Esophagus squamous epithelium (tissue), 5 donors: Measurements from ENCODE around the gene STYXL1. TPM values are rescaled to one million over a fixed set of nuclear protein-coding genes. Genes with fewer than 3 reads are reported as not detected.
A peak's percentile ranks its signal among the peaks of the same experiment; 100 is the strongest.

Experiments used
- DNase-seq: peaks from one replicate; lab custom pipeline; 2025; lab: John Stamatoyannopoulos, UW
- H3K27ac ChIP-seq, 4 donors: fragments of 200-600 bp; sonication (generic); one replicate each; pipeline ENCODE4 v1.5.1; 2016 to 2019; ENCODE audit warnings: mild to moderate bottlenecking in 1 of 4
- H3K27me3 ChIP-seq, 4 donors: fragments of 200-600 bp; sonication (generic); 1 replicate in 3 of 4; 2 replicates in 1 of 4; pipeline versions ENCODE4 v1.5.1 to v1.6.0; 2017 to 2021; ENCODE audit warnings: antibody characterized with exemption in 1 of 4
- H3K36me3 ChIP-seq, 3 donors: fragments of 200-600 bp; sonication (generic); one replicate each; pipeline ENCODE4 v1.5.1; 2016 to 2019
- H3K4me1 ChIP-seq, 3 donors: fragments of 200-600 bp; sonication (generic); one replicate each; pipeline ENCODE4 v1.5.1; 2017 to 2019
- H3K4me3 ChIP-seq, 4 donors: fragments of 200-600 bp; sonication (generic); 1 replicate in 3 of 4; 2 replicates in 1 of 4; pipeline ENCODE4 v1.5.1; 2016 to 2019; ENCODE audit warnings: mild to moderate bottlenecking in 2 of 4, moderate library complexity in 1 of 4
- H3K9me3 ChIP-seq, 3 donors: fragments of 200-600 bp; sonication (generic); one replicate each; pipeline ENCODE4 v1.5.1; 2016 to 2019
- POLR2A ChIP-seq, 4 donors: fragments of 450-650 bp; IDR thresholded peaks; one replicate each; pipeline ENCODE4 v1.6.1; 2017; ENCODE audit warnings: antibody characterized with exemption in 4 of 4, mild to moderate bottlenecking in 4 of 4, moderate library complexity in 3 of 4
- WGBS, 2 donors: methylation state at CpG; one replicate each; pipeline ENCODE4 v1.1.5; 2018; 5-methylcytosine and 5-hydroxymethylcytosine counted together
- intact Hi-C: fragments of 100-400 bp; cut with DNase I; formaldehyde crosslinking; loops from one replicate; pipeline ENCODE4 v1.15.0; 2022
- total RNA-seq, 4 donors: library from RNA; depleted of rRNA; stranded (reverse); fragments of >200 nt; gene quantifications; one replicate each; pipeline ENCODE4 v1.1.0, GENCODE V29; 2016
- TF ChIP-seq, protein P1 (sequence below), 6 experiments: fragments of 450-650 bp in 4 of 6; fragments of 200-600 bp in 2 of 6; sonication (generic) in 2 of 6; IDR thresholded peaks; one replicate each; pipeline ENCODE4 v1.5.1; 2016 to 2019; ENCODE audit warnings: antibody characterized with exemption in 6 of 6, mild to moderate bottlenecking in 4 of 6, moderate library complexity in 4 of 6
- donor health status: DM: yes; HTN: yes; CAD: no.

The STYXL1 gene
- total RNA-seq, 4 donors from 2014 or later: 19.3 to 45.7 (median 32.2) TPM

GRCh38 chr7:75995052-75995471 lies 52.7 kb downstream of the STYXL1 start:
- 15 to 53% methylated on average over 2 to 4 of the region's 11 CpGs for WGBS, 2 donors
- intact Hi-C loops: no loop called here
- H3K9me3 ChIP-seq: no peaks in the 10 kb centered on the region
- H3K27me3 ChIP-seq: no peaks in the 10 kb centered on the region
- DNase-seq: no peak
- H3K4me3 ChIP-seq: peak overlapping the region; percentile 85 to 97 (median 87)
- peak overlapping the region; percentile 90 to 98 (median 92) for H3K27ac ChIP-seq
- peaks cover 15 to 42% (median 16%) of the 10 kb centered on the region in 3 donors for H3K4me1 ChIP-seq
- TF ChIP-seq POLR2A (IDR thresholded peaks at IDR 0.05): no peak
- TF ChIP-seq, protein P1, sequence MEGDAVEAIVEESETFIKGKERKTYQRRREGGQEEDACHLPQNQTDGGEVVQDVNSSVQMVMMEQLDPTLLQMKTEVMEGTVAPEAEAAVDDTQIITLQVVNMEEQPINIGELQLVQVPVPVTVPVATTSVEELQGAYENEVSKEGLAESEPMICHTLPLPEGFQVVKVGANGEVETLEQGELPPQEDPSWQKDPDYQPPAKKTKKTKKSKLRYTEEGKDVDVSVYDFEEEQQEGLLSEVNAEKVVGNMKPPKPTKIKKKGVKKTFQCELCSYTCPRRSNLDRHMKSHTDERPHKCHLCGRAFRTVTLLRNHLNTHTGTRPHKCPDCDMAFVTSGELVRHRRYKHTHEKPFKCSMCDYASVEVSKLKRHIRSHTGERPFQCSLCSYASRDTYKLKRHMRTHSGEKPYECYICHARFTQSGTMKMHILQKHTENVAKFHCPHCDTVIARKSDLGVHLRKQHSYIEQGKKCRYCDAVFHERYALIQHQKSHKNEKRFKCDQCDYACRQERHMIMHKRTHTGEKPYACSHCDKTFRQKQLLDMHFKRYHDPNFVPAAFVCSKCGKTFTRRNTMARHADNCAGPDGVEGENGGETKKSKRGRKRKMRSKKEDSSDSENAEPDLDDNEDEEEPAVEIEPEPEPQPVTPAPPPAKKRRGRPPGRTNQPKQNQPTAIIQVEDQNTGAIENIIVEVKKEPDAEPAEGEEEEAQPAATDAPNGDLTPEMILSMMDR (IDR thresholded peaks at IDR 0.05): no peak
- peaks cover 0 to 44% (median 4%) of the 10 kb centered on the region in 3 donors for H3K36me3 ChIP-seq

- Histone ChIP-seq H3K27ac (peak within 1 kb of the TSS; percentile 90 to 98 (median 92)), H3K4me1 (peaks cover 16 to 47% (median 19%) of the 10 kb centered on the region in 3 donors), H3K9me3 (no peaks in the 10 kb centered on the region), H3K4me3 (peak within 1 kb of the TSS; percentile 85 to 97 (median 87)), H3K36me3 (peaks cover 0 to 38% (median 4%) of the 10 kb centered on the region in 3 donors), H3K27me3 (no peaks in the 10 kb centered on the region)
- TF ChIP-seq, protein P1 (IDR thresholded peaks at IDR 0.05): peak in 4 of 6 experiments; percentile 8 to 31 (median 12)
- peak in 2 of 4 donors; percentile 80 to 83 for TF ChIP-seq POLR2A (IDR thresholded peaks at IDR 0.05)
- peak; percentile 72 for DNase-seq
- intact Hi-C loops: no loop called here
- WGBS, 2 donors: 9 to 17% methylated on average over 6 to 8 of the region's 51 CpGs
These were observed 53.3 kb downstream of the STYXL1 start, which contains the start of gene TMEM120A for GRCh38 chr7:75994388-75995051. Gene TMEM120A, minus strand, starts transcription at chr7:75994595. Its CDS starts 25 bp downstream, at chr7:75994570.

GRCh38 chr7:75993689-75994387 lies 54.0 kb downstream of the STYXL1 start:
- no peak for DNase-seq
- H3K4me3 ChIP-seq: peak overlapping the region; percentile 85 to 97 (median 87)
- H3K27ac ChIP-seq: peak overlapping the region; percentile 90 to 98 (median 92)
- peaks cover 16 to 53% (median 24%) of the 10 kb centered on the region in 3 donors for H3K4me1 ChIP-seq
- H3K36me3 ChIP-seq: peaks cover 0 to 33% (median 4%) of the 10 kb centered on the region in 3 donors
- TF ChIP-seq, protein P1 (IDR thresholded peaks at IDR 0.05): no peak
- TF ChIP-seq POLR2A (IDR thresholded peaks at IDR 0.05): no peak
- H3K9me3 ChIP-seq: no peaks in the 10 kb centered on the region
- intact Hi-C loops: no loop called here
- 0% methylated on average over 2 of the region's 40 CpGs for whole genome bisulfite sequencing, 2 donors
- H3K27me3 ChIP-seq: no peaks in the 10 kb centered on the region

DNA sequence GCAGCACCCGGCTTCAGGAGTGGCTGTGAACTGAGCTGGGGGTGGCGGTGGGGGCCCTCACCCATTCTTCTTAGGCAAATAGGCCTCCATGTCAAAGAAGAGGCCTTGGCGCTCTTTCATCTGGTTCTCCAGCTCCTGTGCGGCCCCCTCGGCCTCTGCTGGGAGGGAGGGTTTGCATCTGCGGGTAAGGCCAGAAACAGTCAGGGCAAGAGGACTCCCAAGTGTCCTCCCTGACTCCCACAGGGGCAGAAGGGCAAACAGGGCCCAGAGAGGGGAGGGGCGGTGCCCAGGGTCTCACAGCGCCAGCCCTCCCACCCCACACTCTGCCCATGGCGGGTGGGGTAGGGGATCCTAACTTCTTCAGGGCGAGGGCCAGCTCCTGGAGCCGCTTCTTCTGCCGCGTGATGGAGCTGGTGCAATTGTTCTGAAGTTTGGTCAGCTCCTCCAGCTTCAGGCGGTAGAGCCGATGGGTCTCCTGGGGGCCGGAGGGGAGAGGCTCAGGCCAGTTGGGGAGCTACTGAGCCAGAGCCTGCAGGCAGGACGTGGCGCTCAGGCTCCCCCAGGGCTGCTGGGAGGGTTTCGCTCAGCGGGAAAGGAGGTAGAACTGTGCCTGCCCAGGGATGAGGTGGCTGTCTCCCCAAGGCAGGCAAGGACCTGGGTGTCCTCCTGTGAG lies 55.6 kb downstream of the STYXL1 start:
- intact Hi-C loops: no loop called here
- peaks cover 5 to 34% (median 8%) of the 10 kb centered on the region in 3 donors for H3K36me3 ChIP-seq
- no peaks in the 10 kb centered on the region for H3K27me3 ChIP-seq
- TF ChIP-seq POLR2A (IDR thresholded peaks at IDR 0.05): no peak
- TF ChIP-seq, protein P1 (IDR thresholded peaks at IDR 0.05): no peak
- 91 to 100% methylated on average over 1 to 15 of the region's 20 CpGs for WGBS, 2 donors
- no peak for DNase-seq
- H3K4me3 ChIP-seq: no peak overlapping the region
- peaks cover 16 to 53% (median 24%) of the 10 kb centered on the region in 3 donors for H3K4me1 ChIP-seq
- peak overlapping the region; percentile 5 to 67 (median 29) for H3K27ac ChIP-seq
- no peaks in the 10 kb centered on the region for H3K9me3 ChIP-seq
